Hindlimb muscle (tissue), 1 donor: ENCODE measurements around the gene PRPF8. TPM values are rescaled to one million over a fixed set of nuclear protein-coding genes. Genes with fewer than 3 reads are reported as not detected.

ENCODE experiments used
- DNase-seq: peaks from one replicate; pipeline ENCODE4 v3.0.0-alpha.2; 2013
- polyA plus RNA-seq: library from polyadenylated mRNA; unstranded; fragments of 120-200 nt; gene quantifications from one replicate; pipeline ENCODE4 v1.2.1, GENCODE V29; 2013; ENCODE audit not compliant: insufficient read length

PRPF8 gene
- polyA plus RNA-seq, 1 donor: 200 TPM

DNA sequence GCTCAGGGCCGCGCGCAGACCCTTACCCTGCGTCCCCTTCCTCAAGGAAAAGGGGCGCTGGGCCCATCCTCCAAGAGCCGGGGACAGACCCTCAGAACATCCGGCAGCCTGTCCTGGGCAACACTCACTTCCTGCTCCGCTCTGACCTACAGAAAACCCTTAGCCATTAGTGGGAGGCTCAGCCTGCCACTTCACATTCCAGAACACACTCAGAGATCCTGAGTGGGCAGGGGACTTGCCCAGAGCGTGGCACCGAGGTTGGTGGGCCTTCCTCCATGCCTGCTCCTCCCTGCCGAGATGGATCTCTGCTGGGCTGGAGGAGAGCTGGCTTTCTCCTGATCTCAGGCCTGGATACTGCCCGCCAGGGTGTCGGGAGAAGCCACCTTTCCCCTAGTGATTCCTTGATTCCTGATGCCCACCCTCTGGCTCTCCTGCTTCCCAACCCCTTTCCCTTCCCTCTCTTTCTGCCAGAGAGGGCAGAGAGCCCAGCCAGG, 40.6 kb downstream of the PRPF8 start:
- no peak for DNase-seq

- no peak for DNase-seq
Observed at GRCh38 chr17:1643293-1643998, 41.2 kb downstream of the PRPF8 start.

DNA sequence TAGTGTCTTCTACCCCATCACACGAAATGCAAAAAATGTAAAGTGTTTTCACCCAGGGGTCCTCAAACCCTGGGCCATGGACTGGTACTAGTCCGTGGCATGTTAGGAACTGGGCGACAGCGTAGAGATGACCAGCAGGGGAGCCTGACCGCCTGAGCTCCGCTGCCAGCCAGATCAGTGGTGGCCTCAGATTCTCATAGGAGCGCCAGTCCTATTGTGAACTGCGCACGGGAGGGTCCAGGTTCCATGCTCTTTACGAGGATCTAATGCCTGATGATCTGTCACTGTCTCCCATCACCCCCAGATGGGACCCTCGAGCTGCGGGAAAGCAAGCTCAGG, 43.6 kb downstream of the PRPF8 start:
- DNase-seq: no peak

DNA sequence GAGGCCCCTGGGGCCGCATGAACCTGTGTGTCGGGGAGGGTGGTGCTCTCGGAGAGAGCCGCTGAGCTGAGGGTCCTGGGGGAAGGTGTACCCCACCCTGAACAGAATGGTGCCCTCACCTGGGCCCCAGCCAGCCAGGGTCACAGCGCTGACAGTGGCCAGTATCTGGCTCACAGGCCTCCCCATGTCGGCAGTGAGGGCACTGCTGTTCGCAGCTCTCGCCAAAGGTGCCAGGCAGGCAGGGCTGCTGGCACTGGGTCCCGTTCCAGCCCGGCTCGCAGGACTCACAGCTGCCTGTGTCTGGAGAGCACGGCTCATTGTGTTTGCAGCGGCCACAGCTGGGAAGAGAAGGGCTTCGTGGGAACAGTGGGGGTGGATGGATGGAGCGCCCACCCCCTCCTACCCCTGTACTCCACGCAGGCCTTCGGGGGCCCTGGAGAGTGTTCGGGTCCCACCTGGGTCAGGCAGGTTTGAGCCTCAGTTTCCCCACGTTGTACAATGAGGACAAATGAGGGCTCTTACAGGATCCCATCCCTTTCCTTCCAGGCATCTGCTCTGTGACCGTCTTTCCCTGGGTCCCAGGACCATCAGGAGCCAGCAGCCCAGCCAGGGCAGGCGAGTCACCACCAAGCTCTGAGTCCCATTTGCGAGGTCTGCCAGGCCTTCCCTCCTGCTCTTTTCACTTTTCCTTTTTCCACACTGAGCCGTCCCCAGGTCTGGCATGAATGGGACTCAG, 44.2 kb downstream of the PRPF8 start:
- no peak for DNase-seq

GRCh38 chr17:1639549-1640180, 45.0 kb downstream of the PRPF8 start:
- no peak for DNase-seq

DNA sequence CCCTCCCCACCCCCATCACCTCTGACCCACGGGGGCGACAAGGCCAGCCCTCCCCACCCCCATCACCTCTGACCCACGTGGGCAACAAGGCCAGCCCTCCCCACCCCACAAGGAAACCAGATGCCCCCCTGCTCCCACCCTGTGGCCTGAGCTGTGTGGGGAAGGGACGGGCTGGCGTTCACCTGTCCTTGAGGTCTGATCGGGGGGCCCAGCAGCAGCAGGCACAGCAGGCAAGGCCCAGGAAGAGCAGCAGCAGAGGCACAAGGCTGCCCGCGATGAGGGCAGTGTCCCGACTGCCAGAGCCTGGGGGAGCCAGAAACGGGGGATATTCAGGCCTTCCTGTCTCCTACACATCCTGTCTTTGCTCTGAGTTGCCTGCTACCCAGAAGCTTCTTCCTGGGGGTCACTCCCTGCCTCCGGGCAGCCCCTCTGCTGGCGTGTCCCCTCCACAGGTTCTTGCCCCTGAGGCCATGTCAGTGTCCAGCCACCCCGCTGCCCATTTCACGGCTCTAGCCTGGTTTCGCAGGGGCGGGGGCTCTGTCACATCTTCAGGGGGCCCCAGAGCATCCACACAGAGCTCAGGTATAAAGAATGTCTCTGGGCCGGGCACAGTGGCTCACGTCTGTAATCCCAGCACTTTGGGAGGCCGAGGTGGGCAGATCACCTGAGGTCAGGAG, 45.9 kb downstream of the PRPF8 start:
- no peak for DNase-seq

DNA sequence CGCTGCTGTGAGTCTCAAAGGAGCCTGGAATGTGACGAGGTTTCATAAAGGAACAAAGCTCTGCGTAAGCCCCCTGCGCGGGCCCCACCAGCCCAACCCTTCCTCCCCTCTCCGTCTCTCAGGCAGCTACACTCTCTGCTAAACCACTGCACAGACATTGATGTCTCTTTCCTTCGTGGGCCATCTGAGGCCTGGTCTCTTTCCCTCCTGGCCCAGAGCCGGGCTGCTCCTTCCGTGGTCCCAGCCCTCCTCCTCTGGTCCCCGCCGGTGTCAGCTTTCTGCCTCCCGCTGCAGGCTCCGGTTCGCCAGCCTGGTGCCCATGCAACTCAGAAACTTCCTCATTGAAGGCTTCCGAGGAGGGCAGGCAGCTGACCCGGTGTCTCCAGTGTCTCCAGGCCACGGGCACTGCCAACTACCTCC, 46.5 kb downstream of the PRPF8 start:
- DNase-seq: no peak

DNA sequence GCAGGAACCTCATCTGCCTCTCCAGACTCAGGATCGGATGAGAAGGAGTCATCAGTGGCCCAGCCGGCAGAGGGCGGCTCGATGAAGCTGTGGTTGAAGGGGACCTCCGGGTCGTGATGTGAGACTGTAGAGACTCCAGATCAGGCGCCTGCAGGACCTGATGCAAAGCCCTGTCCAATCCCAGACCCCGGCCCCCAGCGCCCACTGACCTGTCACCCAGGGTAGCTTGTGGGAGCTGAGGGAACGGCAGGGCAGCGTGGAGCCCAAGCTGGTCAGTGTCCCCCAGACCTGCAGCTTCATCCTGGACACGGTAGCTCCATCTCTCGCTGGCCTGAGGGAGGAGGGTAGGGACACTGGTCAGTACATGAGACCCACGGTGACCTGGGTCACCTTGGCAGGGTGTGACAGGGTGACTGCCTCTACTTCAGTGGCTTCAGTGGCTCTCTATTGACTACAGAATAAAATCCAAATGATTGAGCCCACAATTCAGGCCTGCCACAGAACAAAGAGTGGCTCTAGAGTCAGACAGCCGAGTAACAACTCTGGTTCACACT, 47.9 kb downstream of the PRPF8 start:
- DNase-seq: no peak

- DNase-seq: no peak
Observed at GRCh38 chr17:1635675-1636465, 48.8 kb downstream of the PRPF8 start.

- DNase-seq: no peak
Observed at GRCh38 chr17:1634841-1635650, 49.6 kb downstream of the PRPF8 start.

GRCh38 chr17:1630662-1631061, 54.0 kb downstream of the PRPF8 start:
- no peak for DNase-seq

DNA sequence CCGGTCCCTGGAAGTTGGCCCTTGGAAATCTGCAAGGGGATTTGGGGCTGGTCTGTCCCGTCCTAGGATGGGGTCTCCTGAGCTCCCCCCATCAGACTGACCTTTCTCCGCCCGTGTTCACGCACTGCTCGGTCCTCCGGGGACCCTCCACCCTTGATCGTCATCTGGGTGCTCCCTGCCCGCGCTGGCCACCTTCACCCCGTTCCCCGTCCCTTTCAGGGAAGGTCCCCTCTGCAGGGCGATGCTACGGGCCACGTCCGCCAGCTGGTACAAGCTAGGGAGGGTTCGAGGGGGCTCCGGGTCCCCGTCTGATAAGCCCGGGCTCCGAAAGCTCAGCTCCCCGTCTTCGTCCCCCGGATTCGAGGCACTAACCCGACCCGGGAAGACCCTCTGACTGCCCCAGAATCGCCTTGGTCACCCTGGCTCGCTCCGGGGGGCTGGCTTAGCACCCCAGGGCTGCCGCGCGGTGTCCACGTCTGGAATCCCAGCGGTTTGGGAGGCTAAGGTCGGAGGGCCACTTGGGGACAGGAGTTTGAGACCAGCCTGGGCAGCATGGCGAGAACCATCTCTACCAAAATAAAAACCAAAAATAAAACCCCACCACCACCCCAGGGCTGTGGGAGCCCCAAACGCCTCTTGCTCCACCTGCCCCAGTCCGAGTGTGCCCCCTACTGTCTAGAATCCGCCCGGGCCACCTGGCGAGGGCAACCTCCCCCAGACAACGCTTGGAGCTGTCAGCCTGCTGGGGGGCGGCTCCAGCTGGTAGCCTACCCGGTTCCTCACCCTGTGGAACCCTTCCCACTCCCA, 55.0 kb downstream of the PRPF8 start:
- DNase-seq: no peak

DNA sequence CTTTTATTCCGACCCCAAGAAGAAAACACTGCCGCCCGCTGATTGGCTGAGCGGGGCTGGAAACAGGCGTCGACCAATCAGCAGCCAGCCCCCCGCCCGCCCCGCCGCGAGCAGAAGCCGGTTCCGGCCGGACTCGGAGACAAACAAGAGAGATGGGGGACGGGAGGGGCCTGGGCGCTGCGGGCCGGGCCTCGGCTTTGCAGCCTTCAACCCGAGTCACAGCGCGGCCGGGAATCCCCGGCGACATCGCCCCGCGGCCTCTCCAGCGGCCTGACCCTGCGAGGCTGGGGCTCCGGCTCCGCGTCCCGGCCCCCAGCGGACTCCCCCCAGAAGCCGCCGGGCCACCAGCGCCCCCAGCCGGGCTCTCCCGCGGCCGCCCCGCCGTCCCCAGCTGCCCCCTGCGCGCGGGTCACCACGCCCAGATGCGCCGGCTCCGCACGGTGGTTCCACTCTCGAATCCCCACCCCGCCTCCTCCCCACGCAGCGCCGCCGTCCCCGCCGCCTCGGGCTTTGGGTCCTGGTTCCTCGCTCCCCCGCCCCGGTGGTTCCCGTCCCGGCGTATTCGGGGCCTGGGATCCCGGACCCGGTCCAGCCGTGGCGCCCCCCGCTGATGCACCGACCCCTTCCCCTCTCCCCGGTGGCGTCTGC, 55.7 kb downstream of the PRPF8 start:
- DNase-seq: peak; percentile 91

DNA sequence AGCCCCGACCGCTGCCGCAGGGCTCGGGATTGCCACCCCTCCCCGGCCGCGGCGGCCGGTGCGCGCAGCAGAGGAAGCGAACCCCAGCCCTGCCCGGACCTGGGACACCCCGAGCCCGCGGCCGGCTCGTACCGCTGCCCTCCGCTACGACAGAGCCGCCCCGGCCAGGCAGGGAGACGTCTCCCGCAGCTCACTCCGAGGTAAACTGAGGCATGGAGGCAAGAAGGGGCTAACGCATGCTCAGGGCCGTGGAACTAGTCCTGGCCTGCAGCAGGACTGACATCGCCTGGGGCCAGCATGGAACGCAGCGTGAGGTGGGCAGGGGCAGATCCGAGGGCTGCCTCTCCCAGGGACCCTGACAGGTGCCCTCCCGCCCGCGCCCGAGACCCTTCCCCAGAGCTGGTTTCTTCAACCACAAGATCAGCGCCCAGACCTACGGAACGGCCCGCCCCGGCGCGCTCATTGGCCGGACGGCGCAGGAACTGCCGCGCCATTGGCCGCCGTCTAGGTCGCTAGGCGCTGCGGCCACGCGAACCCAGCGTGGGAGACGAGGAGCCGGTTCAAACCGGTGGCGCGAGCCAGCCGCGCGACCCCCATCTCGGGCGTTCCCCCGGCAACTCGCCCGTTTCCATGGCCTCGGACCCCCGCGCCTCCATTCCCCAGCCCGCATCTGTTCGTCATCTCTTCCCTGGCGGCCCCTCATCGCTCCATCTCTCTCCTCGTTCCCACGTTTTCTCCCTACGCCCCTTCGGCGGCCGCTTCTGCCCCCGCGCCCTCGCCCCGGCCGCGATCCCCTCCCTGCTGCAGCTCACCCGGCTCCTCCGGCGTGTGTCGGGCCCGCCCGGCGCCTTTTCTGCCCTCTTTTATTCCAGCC, 56.4 kb downstream of the PRPF8 start, which contains the start of gene SLC43A2:
Gene SLC43A2, minus strand, starts transcription at position 853 of the 874 bp plus-strand sequence. CDS start 960 bp downstream, outside the sequence.
- DNase-seq: peak; percentile 88

- DNase-seq: no peak
Observed at GRCh38 chr17:1627182-1627981, 57.3 kb downstream of the PRPF8 start.

GRCh38 chr17:1626333-1626732, 58.3 kb downstream of the PRPF8 start:
- DNase-seq: no peak

GRCh38 chr17:1625581-1625980, 59.1 kb downstream of the PRPF8 start:
- DNase-seq: no peak

- no peak for DNase-seq
Observed at GRCh38 chr17:1625053-1625452, 59.6 kb downstream of the PRPF8 start.
